Liver (tissue), 9 donors: ENCODE measurements around the gene BRD2. TPM values are rescaled to one million over a fixed set of nuclear protein-coding genes. Genes with fewer than 3 reads are reported as not detected.

ENCODE experiments used
- DNase-seq: peaks from one replicate; pipeline ENCODE4 v3.0.0-alpha.2; 2017; ENCODE audit warnings: low spot score
- H3K27ac ChIP-seq, 2 donors: one replicate each; pipeline ENCODE4 v1.7.0; 2013; ENCODE audit warnings: inconsistent platforms in 2 of 2, low read length in 2 of 2, control low read depth in 1 of 2, low read depth in 1 of 2, mild to moderate bottlenecking in 1 of 2
- H3K27me3 ChIP-seq, 4 donors: one replicate each; pipeline versions ENCODE4 v1.6.1 to v1.7.0; 2013; ENCODE audit warnings: low read length in 3 of 4, inconsistent platforms in 1 of 4, mild to moderate bottlenecking in 1 of 4, moderate library complexity in 1 of 4; ENCODE audit not compliant: control insufficient read depth in 4 of 4, insufficient read depth in 4 of 4
- H3K36me3 ChIP-seq, 4 donors: one replicate each; pipeline versions ENCODE4 v1.6.1 to v1.7.0; 2013; ENCODE audit warnings: low read length in 3 of 4, mild to moderate bottlenecking in 3 of 4, low read depth in 1 of 4, moderate library complexity in 1 of 4; ENCODE audit not compliant: control insufficient read depth in 4 of 4, insufficient read depth in 3 of 4
- H3K4me1 ChIP-seq, 4 donors: one replicate each; pipeline versions ENCODE4 v1.6.1 to v1.7.0; 2013; ENCODE audit warnings: low read length in 3 of 4, mild to moderate bottlenecking in 3 of 4, moderate library complexity in 1 of 4; ENCODE audit not compliant: control insufficient read depth in 4 of 4, insufficient read depth in 4 of 4
- H3K4me3 ChIP-seq, 3 donors: one replicate each; pipeline versions ENCODE4 v1.6.1 to v1.7.0; 2013; ENCODE audit warnings: low read length in 3 of 3, control low read depth in 1 of 3, low read depth in 1 of 3, mild to moderate bottlenecking in 1 of 3
- H3K9ac ChIP-seq, 2 donors: one replicate each; pipeline ENCODE4 v1.7.0; 2013; ENCODE audit warnings: low read length in 2 of 2, mild to moderate bottlenecking in 2 of 2, moderate library complexity in 2 of 2, control low read depth in 1 of 2, low read depth in 1 of 2
- H3K9me3 ChIP-seq, 4 donors: one replicate each; pipeline versions ENCODE4 v1.6.1 to v1.7.0; 2013; ENCODE audit warnings: low read length in 3 of 4; ENCODE audit not compliant: control insufficient read depth in 4 of 4
- EGR1 ChIP-seq, 2 donors: IDR thresholded peaks; 2 replicates each; pipeline ENCODE4 v1.6.1; 2016 to 2018; ENCODE audit warnings: antibody characterized with exemption in 2 of 2, low read depth in 2 of 2
- FOXA1 ChIP-seq: IDR thresholded peaks from 2 replicates; pipeline ENCODE4 v1.6.1; 2016; ENCODE audit warnings: antibody characterized with exemption
- FOXA2 ChIP-seq: IDR thresholded peaks from 2 replicates; pipeline ENCODE4 v1.6.1; 2016; ENCODE audit warnings: antibody characterized with exemption
- GABPA ChIP-seq, 2 donors: IDR thresholded peaks in 1 of 2; conservative IDR thresholded peaks in 1 of 2; 2 replicates each; pipeline ENCODE4 v1.6.1; 2016; ENCODE audit warnings: antibody characterized with exemption in 2 of 2, mild to moderate bottlenecking in 1 of 2, moderate library complexity in 1 of 2
- HNF4A ChIP-seq, 2 donors: conservative IDR thresholded peaks; 2 replicates each; pipeline ENCODE4 v1.6.1; 2016; ENCODE audit warnings: antibody characterized with exemption in 2 of 2, mild to moderate bottlenecking in 2 of 2
- JUND ChIP-seq, 2 donors: IDR thresholded peaks; 2 replicates each; pipeline ENCODE4 v1.6.1; 2016; ENCODE audit warnings: antibody characterized with exemption in 2 of 2
- MAX ChIP-seq: IDR thresholded peaks from 2 replicates; pipeline ENCODE4 v1.6.1; 2016; ENCODE audit warnings: antibody characterized with exemption
- NR2F2 ChIP-seq: IDR thresholded peaks from 2 replicates; pipeline ENCODE4 v1.6.1; 2016; ENCODE audit warnings: antibody characterized with exemption
- RAD21 ChIP-seq, 2 donors: IDR thresholded peaks; 2 replicates each; pipeline ENCODE4 v1.6.1; 2016; ENCODE audit warnings: antibody characterized with exemption in 2 of 2, mild to moderate bottlenecking in 2 of 2
- RXRA ChIP-seq, 2 donors: IDR thresholded peaks; 2 replicates each; pipeline ENCODE4 v1.6.1; 2017 to 2018; ENCODE audit warnings: antibody characterized with exemption in 2 of 2, mild to moderate bottlenecking in 1 of 2
- SP1 ChIP-seq: IDR thresholded peaks from 2 replicates; pipeline ENCODE4 v1.6.1; 2018; ENCODE audit warnings: antibody characterized with exemption, mild to moderate bottlenecking
- TAF1 ChIP-seq: conservative IDR thresholded peaks from 2 replicates; pipeline ENCODE4 v1.6.1; 2016; ENCODE audit warnings: antibody characterized with exemption, mild to moderate bottlenecking
- WGBS: extraction: QIAGEN DNeasy Blood & Tissue Kit; methylation state at CpG from one replicate; pipeline ENCODE4 v1.1.7; 2013; 5-methylcytosine and 5-hydroxymethylcytosine counted together
- polyA plus RNA-seq, 2 donors: library from polyadenylated mRNA; stranded (reverse) in 1 of 2; unstranded in 1 of 2; fragments of 200-250 nt in 1 of 2; fragments of >200 nt in 1 of 2; fragmentation: Nextera tagmentation in 1 of 2; extraction: Ambion mirVana in 1 of 2; gene quantifications; one replicate each; pipeline versions ENCODE4 v1.2.1 to v1.2.3, GENCODE V29; 2013 to 2015
- total RNA-seq, 2 donors: library from RNA; depleted of rRNA; stranded (reverse); fragments of >200 nt; gene quantifications; one replicate each; pipeline ENCODE4 v1.2.3, GENCODE V29; 2014
- TF ChIP-seq, protein P1 (sequence below): fragments of 150-350 bp; IDR thresholded peaks from 2 replicates; pipeline ENCODE4 v1.5.1; 2017; ENCODE audit warnings: improper control_type of control experiment, low read depth, low read length; ENCODE audit not compliant: missing input control
- TF ChIP-seq, protein P2 (sequence below): IDR thresholded peaks from 2 replicates; pipeline ENCODE4 v1.6.1; 2016; ENCODE audit warnings: antibody characterized with exemption
- TF ChIP-seq, protein P3 (sequence below): IDR thresholded peaks from 2 replicates; pipeline ENCODE4 v1.6.1; 2016; ENCODE audit warnings: antibody characterized with exemption, mild to moderate bottlenecking
- donor health status: healthy.
- donor health status: healthy.
- donor health status: healthy.
- donor health status: healthy.
- donor health status: healthy.

BRD2 gene
- total and polyA plus RNA-seq, 4 donors: 29.8 to 100 (median 50.2) TPM

GRCh38 chr6:32989368-32989767 is 21.0 kb downstream of the BRD2 start:
- peaks cover 0 to 4% (median 2%) of the 10 kb centered on the region in 4 donors for H3K4me1 ChIP-seq
- no peaks in the 10 kb centered on the region for H3K36me3 ChIP-seq
- no peak overlapping the region for H3K9ac ChIP-seq
- WGBS: 95% methylated on average over 1 of the region's 1 CpG
- DNase-seq: no peak
- TF ChIP-seq, protein P1, sequence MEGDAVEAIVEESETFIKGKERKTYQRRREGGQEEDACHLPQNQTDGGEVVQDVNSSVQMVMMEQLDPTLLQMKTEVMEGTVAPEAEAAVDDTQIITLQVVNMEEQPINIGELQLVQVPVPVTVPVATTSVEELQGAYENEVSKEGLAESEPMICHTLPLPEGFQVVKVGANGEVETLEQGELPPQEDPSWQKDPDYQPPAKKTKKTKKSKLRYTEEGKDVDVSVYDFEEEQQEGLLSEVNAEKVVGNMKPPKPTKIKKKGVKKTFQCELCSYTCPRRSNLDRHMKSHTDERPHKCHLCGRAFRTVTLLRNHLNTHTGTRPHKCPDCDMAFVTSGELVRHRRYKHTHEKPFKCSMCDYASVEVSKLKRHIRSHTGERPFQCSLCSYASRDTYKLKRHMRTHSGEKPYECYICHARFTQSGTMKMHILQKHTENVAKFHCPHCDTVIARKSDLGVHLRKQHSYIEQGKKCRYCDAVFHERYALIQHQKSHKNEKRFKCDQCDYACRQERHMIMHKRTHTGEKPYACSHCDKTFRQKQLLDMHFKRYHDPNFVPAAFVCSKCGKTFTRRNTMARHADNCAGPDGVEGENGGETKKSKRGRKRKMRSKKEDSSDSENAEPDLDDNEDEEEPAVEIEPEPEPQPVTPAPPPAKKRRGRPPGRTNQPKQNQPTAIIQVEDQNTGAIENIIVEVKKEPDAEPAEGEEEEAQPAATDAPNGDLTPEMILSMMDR: no peak
- no peak for TF ChIP-seq FOXA2
- TF ChIP-seq EGR1 (IDR thresholded peaks at IDR 0.05; ENCODE audit: low read depth in 2 of 2): no peak
- TF ChIP-seq NR2F2: no peak
- TF ChIP-seq SP1: no peak
- no peaks in the 10 kb centered on the region for H3K9me3 ChIP-seq
- no peak overlapping the region for H3K27ac ChIP-seq
- no peak overlapping the region for H3K4me3 ChIP-seq
- no peaks in the 10 kb centered on the region for H3K27me3 ChIP-seq

DNA sequence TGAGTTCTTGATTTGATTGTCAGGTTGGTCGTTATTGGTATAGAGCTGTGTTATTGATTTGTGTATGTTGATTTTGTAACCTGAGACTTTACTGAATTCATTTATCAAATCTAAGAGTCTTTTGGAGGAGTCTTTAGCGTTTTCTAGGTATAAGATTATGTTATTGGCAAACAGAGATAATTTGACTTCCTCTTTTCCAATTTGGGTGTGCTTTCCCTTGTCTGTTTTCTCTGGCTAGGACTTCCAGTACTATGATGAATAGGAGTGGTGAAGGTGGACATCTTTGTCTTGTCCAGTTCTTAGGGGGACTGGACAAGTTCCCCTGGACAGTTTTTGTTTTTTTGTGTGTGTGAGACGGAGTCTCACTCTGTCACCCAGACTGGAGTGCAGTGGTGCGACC is 23.6 kb downstream of the BRD2 start:
- Histone ChIP-seq H3K4me3 (no peak overlapping the region), H3K9ac (no peak overlapping the region), H3K36me3 (no peaks in the 10 kb centered on the region), H3K27me3 (no peaks in the 10 kb centered on the region), H3K27ac (no peak overlapping the region), H3K4me1 (no peaks in the 10 kb centered on the region), H3K9me3 (no peaks in the 10 kb centered on the region)
- 72% methylated on average over 4 of the region's 4 CpGs for WGBS
- TF ChIP-seq JUND (IDR thresholded peaks at IDR 0.05) (no peak), HNF4A (conservative IDR thresholded peaks at IDR 0.05) (no peak), TAF1 (no peak), RAD21 (IDR thresholded peaks at IDR 0.05) (no peak)
- TF ChIP-seq, protein P2, sequence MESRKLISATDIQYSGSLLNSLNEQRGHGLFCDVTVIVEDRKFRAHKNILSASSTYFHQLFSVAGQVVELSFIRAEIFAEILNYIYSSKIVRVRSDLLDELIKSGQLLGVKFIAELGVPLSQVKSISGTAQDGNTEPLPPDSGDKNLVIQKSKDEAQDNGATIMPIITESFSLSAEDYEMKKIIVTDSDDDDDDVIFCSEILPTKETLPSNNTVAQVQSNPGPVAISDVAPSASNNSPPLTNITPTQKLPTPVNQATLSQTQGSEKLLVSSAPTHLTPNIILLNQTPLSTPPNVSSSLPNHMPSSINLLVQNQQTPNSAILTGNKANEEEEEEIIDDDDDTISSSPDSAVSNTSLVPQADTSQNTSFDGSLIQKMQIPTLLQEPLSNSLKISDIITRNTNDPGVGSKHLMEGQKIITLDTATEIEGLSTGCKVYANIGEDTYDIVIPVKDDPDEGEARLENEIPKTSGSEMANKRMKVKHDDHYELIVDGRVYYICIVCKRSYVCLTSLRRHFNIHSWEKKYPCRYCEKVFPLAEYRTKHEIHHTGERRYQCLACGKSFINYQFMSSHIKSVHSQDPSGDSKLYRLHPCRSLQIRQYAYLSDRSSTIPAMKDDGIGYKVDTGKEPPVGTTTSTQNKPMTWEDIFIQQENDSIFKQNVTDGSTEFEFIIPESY: no peak
- DNase-seq: no peak

DNA sequence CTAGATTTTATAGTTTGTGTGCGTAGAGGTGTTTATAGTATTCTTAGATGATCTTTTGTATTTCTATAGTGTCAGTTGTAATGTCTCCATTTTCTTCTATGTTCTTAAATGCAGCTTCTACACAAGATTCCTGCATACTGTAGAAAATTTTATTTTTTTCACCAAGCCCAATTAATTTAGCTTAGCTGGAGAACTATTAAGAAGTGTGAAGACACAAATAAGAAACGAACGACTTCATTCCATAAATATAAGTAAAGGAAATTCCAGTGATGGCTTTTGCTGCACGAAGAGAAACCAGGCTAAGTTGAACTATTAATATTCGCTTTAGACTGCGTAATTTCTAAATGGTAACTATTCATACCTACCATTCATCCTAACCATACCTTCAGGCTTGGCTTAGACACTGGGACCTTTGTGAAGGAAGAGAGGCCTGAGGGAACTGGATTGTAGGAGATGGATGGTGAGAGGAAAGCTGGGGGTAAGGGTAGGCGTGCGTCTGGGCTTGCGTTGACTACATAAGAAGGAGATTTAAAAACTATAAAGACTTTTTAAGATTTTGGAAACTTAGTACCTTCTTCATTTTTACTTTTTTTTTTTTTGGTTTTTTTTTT is 25.1 kb downstream of the BRD2 start:
- no peak for DNase-seq
- Histone ChIP-seq H3K27me3 (no peaks in the 10 kb centered on the region), H3K9ac (no peak overlapping the region), H3K36me3 (no peaks in the 10 kb centered on the region), H3K4me3 (no peak overlapping the region), H3K9me3 (no peaks in the 10 kb centered on the region), H3K4me1 (no peaks in the 10 kb centered on the region), H3K27ac (no peak overlapping the region)
- 91% methylated on average over 9 of the region's 9 CpGs for WGBS
- TF ChIP-seq HNF4A (conservative IDR thresholded peaks at IDR 0.05) (no peak), FOXA2 (no peak), GABPA (IDR thresholded peaks at IDR 0.05 in 1 of 2, conservative IDR thresholded peaks at IDR 0.05 in 1 of 2) (no peak), RXRA (IDR thresholded peaks at IDR 0.05) (no peak), SP1 (no peak), FOXA1 (no peak), TAF1 (no peak), JUND (IDR thresholded peaks at IDR 0.05) (no peak), RAD21 (IDR thresholded peaks at IDR 0.05) (no peak), EGR1 (IDR thresholded peaks at IDR 0.05; ENCODE audit: low read depth in 2 of 2) (no peak), MAX (no peak)
- TF ChIP-seq, protein P3, sequence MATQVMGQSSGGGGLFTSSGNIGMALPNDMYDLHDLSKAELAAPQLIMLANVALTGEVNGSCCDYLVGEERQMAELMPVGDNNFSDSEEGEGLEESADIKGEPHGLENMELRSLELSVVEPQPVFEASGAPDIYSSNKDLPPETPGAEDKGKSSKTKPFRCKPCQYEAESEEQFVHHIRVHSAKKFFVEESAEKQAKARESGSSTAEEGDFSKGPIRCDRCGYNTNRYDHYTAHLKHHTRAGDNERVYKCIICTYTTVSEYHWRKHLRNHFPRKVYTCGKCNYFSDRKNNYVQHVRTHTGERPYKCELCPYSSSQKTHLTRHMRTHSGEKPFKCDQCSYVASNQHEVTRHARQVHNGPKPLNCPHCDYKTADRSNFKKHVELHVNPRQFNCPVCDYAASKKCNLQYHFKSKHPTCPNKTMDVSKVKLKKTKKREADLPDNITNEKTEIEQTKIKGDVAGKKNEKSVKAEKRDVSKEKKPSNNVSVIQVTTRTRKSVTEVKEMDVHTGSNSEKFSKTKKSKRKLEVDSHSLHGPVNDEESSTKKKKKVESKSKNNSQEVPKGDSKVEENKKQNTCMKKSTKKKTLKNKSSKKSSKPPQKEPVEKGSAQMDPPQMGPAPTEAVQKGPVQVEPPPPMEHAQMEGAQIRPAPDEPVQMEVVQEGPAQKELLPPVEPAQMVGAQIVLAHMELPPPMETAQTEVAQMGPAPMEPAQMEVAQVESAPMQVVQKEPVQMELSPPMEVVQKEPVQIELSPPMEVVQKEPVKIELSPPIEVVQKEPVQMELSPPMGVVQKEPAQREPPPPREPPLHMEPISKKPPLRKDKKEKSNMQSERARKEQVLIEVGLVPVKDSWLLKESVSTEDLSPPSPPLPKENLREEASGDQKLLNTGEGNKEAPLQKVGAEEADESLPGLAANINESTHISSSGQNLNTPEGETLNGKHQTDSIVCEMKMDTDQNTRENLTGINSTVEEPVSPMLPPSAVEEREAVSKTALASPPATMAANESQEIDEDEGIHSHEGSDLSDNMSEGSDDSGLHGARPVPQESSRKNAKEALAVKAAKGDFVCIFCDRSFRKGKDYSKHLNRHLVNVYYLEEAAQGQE: no peak
- TF ChIP-seq, protein P1: no peak
